NCI-H1694 (cell line): ENCODE results near the gene CDH6.

Experiments
- DNase-seq: peaks from one replicate; lab custom pipeline; 2025; lab: John Stamatoyannopoulos, UW

Gene CDH6

GRCh38 chr5:31250201-31250600, 56.7 kb downstream of the CDH6 start:
- DNase-seq = no peak

DNA sequence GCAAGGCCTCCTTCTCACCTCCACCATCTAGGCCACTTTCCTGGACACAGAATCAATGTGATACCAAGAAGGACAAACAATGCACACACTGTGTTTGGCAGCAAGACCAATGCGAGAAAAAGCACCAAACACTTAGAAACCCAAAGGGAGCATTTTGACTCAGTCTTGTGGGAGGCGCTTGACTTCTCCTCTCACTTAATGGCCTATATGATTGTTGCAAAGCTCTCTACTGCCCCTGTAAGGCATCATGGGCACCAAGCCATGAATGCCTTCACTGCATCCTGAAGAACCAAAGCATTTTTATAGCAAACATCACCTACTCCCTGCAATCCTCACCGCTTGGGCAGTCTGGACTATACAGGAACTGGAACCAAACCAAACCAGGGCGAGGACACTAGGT, 57.5 kb downstream of the CDH6 start:
- no peak for DNase-seq

DNA sequence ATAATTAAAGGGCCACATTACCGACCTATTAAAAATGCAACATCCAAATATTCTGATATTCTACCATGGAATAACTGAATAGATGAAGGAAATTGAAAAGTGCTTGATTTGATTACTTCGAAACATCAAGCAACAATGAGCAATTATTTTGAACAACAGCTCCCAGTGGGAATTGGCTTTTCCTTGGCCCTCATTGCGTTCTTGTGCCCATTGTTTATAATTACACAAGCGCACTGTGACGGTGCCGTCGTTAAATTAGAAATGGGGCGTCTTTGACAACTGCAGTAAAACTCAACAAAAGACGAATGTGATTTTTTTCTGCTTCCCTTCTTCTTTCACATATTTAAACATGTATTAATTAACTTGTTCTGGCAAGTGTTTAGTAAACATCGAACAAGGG, 61.6 kb downstream of the CDH6 start:
- DNase-seq = no peak

GRCh38 chr5:31268256-31268655, 74.8 kb downstream of the CDH6 start:
- DNase-seq = no peak

- DNase-seq = no peak
These were observed 75.2 kb downstream of the CDH6 start for GRCh38 chr5:31268686-31269085.

- DNase-seq = no peak
These were observed 75.8 kb downstream of the CDH6 start for GRCh38 chr5:31269259-31269658.

DNA sequence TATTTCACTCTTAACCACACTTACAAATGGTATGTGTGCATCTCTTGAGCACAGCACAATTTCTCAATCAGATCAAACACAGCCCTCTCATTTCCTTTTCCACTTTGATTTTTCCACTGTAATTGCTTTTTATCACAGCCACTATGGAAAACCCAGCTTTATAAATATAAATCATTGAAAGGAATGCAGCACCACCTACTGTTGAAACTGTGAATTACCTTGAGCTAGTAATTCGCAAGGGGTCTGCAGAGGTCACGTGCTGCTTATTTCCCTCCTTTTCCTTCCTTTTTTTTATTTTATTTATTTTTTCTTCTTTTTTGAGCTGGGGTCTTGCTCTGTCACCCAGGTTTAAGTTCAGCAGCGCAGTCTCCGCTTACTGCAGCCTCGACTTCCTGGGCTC, 76.9 kb downstream of the CDH6 start:
- peak; percentile 8 for DNase-seq

DNA sequence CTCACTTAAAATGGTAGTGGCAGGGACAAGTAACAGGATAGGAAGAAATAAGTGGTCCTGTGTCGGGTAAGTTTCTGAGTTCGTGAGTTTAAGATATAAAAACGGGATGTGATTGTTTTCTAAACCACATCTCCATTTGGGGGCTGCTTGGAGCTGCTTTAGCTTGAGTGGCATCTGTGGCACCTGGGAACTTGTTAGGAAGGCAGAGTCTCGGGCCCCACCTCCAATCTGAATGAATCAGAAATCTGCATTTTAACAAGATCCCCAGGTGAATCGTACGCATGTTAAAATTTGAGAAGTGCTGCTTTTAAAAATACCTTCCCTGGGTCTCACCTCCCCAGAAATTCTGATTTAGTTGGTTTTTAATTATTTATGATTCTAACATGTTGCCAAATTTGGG, 78.1 kb downstream of the CDH6 start:
- DNase-seq = no peak

- no peak for DNase-seq
These were observed 79.7 kb downstream of the CDH6 start for GRCh38 chr5:31273161-31273560.

DNA sequence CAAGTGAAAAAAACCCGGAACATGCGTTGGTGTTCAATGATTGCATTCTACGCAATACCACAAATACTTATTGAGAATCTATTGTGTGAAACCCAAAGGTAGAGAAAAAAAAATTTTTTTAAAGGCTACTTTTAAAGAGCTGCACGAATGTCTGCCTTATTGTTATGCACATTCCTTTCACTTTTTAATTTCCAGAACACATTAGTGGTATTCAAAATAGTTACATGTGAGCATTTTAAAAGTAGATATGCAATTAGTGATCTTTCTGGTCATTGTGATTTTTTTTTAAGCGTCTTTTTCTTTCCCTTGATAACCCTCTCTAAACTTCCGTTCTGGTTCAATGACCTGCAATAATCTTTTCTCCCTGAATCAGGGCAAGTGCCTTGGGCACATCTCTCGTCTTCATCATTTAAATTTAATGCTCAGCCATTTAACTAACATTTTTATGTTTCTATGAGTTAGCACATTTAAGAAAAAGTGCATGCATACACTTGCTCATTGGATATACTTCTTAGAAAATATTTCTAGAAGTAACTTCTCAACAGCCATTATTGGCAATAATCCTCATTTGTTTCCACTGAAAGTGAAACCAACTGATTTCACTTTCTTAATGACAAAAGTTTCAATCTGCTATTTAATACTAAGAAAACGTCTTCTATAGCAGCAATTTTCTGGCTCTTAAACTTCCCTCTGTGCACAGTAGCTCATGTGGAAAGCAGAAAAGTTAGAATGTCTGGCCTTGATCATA, 80.3 kb downstream of the CDH6 start:
- no peak for DNase-seq

- DNase-seq = no peak
These were observed 86.7 kb downstream of the CDH6 start for GRCh38 chr5:31280210-31280609.

DNA sequence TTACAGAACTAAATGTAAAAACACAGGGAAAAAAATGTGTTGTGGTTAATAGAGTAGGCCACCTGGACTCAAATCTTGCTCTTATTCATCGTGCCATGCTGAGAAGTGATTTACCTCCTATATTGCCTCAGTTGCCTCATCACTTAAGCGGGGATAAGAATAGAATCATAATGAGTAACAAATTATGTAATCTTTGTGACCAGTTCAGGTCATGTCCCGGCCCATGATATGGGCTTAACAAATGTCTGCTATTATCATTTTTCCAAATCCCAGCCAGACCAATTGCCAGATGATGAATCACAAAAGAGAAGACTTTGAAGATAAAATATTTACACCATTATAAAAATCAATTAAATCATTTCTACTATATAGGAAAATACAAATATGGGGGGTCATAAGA, 89.8 kb downstream of the CDH6 start:
- DNase-seq = no peak

- no peak for DNase-seq
These were observed 91.5 kb downstream of the CDH6 start for GRCh38 chr5:31285025-31285424.

DNA sequence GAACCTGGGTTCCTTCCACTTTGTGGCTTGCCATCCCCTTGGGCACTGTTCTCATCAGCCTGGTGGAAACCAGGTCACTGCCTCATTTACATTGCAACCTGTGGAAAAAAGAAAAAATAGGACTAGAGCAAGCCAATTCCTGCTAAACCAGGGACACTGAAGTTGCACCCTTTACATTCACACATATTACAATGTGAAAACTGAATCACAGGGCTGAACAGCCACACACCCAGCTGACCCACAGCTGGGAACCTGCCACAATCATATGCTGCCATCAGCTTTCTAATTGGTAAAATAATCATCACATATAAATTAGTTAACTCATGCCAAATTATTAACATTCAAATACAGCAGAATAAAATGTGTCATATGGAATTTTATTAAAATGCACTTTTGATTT, 94.5 kb downstream of the CDH6 start:
- DNase-seq = no peak

GRCh38 chr5:31289429-31289828, 95.9 kb downstream of the CDH6 start:
- DNase-seq = no peak

DNA sequence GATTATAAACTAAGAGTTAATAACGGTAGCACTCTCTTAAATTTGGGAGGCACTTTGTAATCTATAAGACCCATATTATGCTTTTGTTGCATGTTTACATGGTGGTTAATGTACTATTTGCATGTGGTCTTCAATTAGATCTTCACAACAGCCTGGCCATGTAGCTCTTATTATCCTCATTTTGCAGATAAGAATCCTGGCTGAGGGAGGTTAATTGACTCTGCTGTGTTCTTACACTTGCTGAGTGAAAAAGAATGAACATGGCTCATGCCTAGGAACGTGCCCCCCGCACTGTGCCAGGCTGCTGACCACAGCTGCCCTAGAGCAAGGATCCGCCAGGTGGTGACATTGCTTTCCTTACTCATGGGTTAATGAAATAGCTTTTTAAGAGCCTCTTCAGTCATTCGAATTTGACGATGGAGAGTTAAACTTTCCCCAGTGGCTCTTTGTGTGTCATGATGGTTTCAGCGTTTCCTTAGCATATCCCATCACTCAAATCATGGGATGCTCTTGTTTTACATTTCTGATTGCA, 97.9 kb downstream of the CDH6 start:
- peak; percentile 10 for DNase-seq

DNA sequence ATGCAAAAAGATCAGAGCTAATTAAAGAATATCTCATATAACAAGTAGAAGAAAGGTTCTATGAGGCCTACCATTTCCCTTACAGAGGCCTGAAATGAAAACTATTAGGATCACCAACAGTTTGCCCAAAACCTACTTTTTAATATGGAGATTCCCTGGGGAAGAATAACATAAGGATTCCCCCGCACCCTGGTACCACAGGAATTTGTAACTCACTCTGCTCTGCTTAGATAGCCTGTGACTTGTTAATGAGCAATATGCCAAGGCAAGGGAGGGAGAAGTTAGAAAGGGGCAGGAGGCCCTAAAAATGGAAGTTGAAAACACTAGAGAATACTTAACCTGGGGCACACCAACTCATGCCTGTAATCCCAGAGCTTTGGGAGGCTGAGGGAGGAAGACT, 107.0 kb downstream of the CDH6 start:
- DNase-seq = no peak

- DNase-seq = no peak
These were observed 108.3 kb downstream of the CDH6 start for GRCh38 chr5:31301833-31302232.

DNA sequence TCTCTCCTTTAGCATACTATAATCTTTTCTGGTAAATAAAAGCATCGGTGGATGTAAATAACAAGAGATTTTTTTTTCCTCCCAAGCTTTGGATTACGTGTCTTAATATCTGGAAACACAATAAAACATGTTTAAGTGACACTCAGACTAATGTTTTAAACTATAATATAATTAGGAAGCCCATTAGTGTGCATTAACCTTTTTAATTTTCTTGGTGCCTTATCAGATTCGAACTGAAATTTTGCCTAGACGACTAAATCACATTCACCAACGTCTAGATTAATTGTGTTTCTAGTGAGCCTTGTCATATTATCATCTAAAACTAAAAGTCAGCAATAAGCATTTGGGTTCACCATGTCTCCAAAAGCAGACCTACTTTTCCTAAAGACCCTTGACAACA, 110.2 kb downstream of the CDH6 start:
- no peak for DNase-seq

DNA sequence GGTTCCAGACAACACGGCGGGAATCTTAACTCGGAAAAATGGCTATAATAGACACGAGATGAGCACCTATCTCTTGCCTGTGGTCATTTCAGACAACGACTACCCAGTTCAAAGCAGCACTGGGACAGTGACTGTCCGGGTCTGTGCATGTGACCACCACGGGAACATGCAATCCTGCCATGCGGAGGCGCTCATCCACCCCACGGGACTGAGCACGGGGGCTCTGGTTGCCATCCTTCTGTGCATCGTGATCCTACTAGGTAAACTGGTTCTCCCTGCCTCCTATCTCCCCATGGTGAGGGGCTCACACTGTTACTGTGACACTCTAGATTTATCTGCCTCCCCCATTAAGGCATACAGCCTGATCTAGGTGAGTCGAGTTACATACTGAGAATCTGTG, 124.2 kb downstream of the CDH6 start:
- no peak for DNase-seq

DNA sequence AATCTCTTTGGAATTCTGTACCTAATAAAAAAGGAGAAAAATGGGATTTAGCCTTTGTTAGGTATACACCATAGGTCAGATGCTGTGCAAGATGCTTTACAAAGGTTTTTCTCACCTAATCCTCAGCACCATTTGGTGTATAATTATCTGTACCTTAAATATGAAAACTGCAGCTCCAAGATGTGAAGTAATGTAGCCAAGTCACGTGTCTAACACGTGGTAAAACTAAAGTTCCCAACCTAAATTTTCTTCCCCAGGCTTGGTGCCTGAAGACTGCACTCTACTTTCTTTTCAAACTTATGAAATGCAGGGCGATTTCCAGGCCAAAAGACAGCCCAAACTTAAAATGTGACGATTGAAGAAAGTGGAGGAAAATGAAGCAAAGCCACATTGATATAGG, 125.8 kb downstream of the CDH6 start:
- DNase-seq = no peak

GRCh38 chr5:31322946-31323345, 129.5 kb downstream of the CDH6 start:
- DNase-seq = no peak

DNA sequence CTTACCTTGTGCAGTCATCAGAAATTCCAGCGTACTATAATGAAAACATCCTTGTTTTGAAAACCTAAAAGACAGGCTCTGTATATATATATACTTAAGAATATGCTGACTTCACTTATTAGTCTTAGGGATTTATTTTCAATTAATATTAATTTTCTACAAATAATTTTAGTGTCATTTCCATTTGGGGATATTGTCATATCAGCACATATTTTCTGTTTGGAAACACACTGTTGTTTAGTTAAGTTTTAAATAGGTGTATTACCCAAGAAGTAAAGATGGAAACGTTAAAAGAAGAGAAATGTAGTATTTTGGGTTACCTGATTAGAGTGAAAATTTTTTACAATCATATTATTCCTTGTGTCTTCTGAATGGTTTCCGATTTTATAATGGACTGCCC, 131.4 kb downstream of the CDH6 start:
- no peak for DNase-seq

DNA sequence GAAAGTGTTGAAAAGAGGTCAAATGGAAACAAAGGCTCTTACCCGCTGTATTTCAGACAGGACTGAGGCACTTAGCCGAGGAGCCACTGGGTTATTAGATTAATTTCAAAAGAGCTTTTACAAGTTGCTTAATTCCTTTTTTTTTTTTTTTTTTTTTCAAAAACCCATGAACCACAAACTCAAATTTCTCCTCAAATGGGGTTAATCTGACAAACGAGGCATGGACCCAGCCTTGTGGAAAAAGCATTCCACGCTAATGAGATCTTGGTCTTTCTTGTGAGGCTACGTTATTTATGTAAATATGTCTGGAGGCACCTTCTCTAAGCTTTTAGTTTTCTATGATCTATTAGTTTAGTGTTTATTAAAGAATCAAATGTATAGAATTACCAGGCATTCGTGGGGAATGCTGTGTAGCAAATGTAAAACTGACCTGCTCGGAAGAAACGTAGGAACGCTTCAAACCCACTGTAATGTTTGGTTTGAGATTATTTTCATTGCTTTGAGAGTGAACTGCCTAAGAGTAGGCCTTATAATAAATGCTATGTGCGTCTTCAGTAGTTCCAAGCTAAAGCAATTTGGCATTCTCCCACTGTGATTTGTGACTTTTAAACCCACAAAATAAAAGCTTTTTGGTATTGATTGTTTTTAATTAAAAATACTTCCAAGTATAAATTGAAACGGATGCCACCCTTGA, 134.7 kb downstream of the CDH6 start:
- no peak for DNase-seq
